Adrenal gland (tissue), 12 donors: ENCODE results near the gene CPD. TPM values are rescaled to one million over a fixed set of nuclear protein-coding genes. Genes with fewer than 3 reads are reported as not detected.
A peak's percentile ranks its signal among the peaks of the same experiment; 100 is the strongest.

ENCODE experiments used
- DNase-seq, 7 donors: peaks; one replicate each; pipeline ENCODE4 v3.0.0-alpha.2; 2019 to 2020
- H3K27ac ChIP-seq, 5 donors: fragments of 200-600 bp; sonication (generic) in 4 of 5; 1 replicate in 3 of 5; 2 replicates in 2 of 5; pipeline versions ENCODE4 v1.5.1 to v1.8.0; 2016 to 2020; ENCODE audit warnings: mild to moderate bottlenecking in 1 of 5
- H3K27me3 ChIP-seq: fragments of 200-600 bp; 2 replicates; pipeline ENCODE4 v1.8.0; 2021
- H3K36me3 ChIP-seq, 2 donors: fragments of 200-600 bp; replicated peaks in 1 of 2; 1 replicate in 1 of 2; 2 replicates in 1 of 2; pipeline versions ENCODE4 v1.5.1 to v1.8.0; 2018 to 2022
- H3K4me1 ChIP-seq, 2 donors: fragments of 200-600 bp; replicated peaks in 1 of 2; 1 replicate in 1 of 2; 2 replicates in 1 of 2; pipeline versions ENCODE4 v1.5.1 to v1.8.0; 2018 to 2021
- H3K4me3 ChIP-seq, 4 donors: fragments of 200-600 bp; sonication (generic) in 3 of 4; one replicate each; pipeline ENCODE4 v1.5.1; 2016 to 2018
- H3K9me3 ChIP-seq, 3 donors: fragments of 200-600 bp; sonication (generic) in 1 of 3; replicated peaks in 1 of 3; 1 replicate in 2 of 3; 2 replicates in 1 of 3; pipeline versions ENCODE4 v1.5.1 to v1.8.0; 2016 to 2021
- CTCF ChIP-seq, 6 experiments: fragments of 450-650 bp in 4 of 6; fragments of 200-600 bp in 2 of 6; sonication (generic) in 1 of 6; IDR thresholded peaks; 1 replicate in 5 of 6; 2 replicates in 1 of 6; pipeline versions ENCODE4 v1.5.1 to v1.8.0; 2016 to 2021; ENCODE audit warnings: antibody characterized with exemption in 6 of 6, mild to moderate bottlenecking in 2 of 6, moderate library complexity in 1 of 6
- POLR2A ChIP-seq, 2 donors: fragments of 450-650 bp; IDR thresholded peaks; one replicate each; pipeline ENCODE4 v1.6.1; 2017; ENCODE audit warnings: antibody characterized with exemption in 2 of 2, mild to moderate bottlenecking in 2 of 2, moderate library complexity in 1 of 2
- WGBS, 4 donors: extraction: QIAGEN DNeasy Blood & Tissue Kit in 2 of 4; methylation state at CpG; one replicate each; pipeline versions ENCODE4 v1.1.5 to v1.1.7; 2013 to 2017; 5-methylcytosine and 5-hydroxymethylcytosine counted together
- intact Hi-C, 2 donors: fragments of 100-400 bp; cut with DNase I; formaldehyde crosslinking; loops; one replicate each; pipeline versions ENCODE4 v1.14.1 to v1.15.0; 2022 to 2023
- polyA plus RNA-seq, 3 donors: library from polyadenylated mRNA; stranded (reverse); fragments of 200-250 nt in 2 of 3; fragments of 350-450 nt in 1 of 3; fragmentation: Illumina TruSeq in 1 of 3; extraction: RNeasy Lipid Tissue Mini Kit (QIAGEN cat#74804) in 1 of 3; gene quantifications; one replicate each; pipeline ENCODE4 v1.2.3, GENCODE V29; 2013 to 2014
- total RNA-seq, 9 donors: library from RNA; depleted of rRNA in 4 of 9; stranded (reverse); fragments of >200 nt in 4 of 9; fragments of 120-200 nt in 1 of 9; fragmentation: NEBNext Ultra II Directional in 1 of 9; extraction: Animal tissue kit (Norgen Biotek cat#: 25700) in 1 of 9; gene quantifications; one replicate each; pipeline versions ENCODE4 v1.1.0 to v1.2.4, GENCODE V29; 2013 to 2023
- donor health status: healthy with polysubstance abuse.
- donor health status: Bipolar disorder and iron deficiency.
- donor health status: DM: yes; HTN: yes; CAD: no.
- donor health status: DM: no; HTN: no; CAD: no.
- donor health status: DM: no; HTN: no; CAD: no.
- donor health status: DM: yes; HTN: yes; CAD: no.

The CPD gene
- total and polyA plus RNA-seq, 12 donors: 4.2 to 52.8 (median 33.0) TPM

- DNase-seq: peak; percentile 92 to 98 (median 97)
- WGBS, 4 donors: 0 to 1% (median 1%) methylated on average over 33 to 37 of the region's 37 CpGs
Measured at GRCh38 chr17:30477083-30477773, 98.5 kb downstream of the CPD start, which contains the start of gene GOSR1. Gene GOSR1, plus strand, starts transcription at chr17:30477408. Its CDS starts 26 bp downstream, at chr17:30477434.

GRCh38 chr17:30477774-30478115 lies 99.0 kb downstream of the CPD start:
- Histone ChIP-seq H3K4me3 (peak overlapping the region; percentile 75 to 100 (median 99)), H3K27ac (peak overlapping the region; percentile 91 to 96 (median 94)), H3K4me1 (peaks cover 8 to 19% of the 10 kb centered on the region in 2 donors), H3K36me3 (peaks cover 0 to 12% of the 10 kb centered on the region in 2 donors), H3K9me3 (no peaks in the 10 kb centered on the region), H3K27me3 (no peaks in the 10 kb centered on the region)
- intact Hi-C loops: loop anchor here in 1 of 2 donors (10.0 kb wide), 1 partner anchor 133 kb away; no protein-coding TSS in a partner anchor
- TF ChIP-seq CTCF (IDR thresholded peaks at IDR 0.05): no peak
- TF ChIP-seq POLR2A (IDR thresholded peaks at IDR 0.05): no peak
- WGBS, 4 donors: 0 to 1% (median 1%) methylated on average over 9 of the region's 9 CpGs
- peak in 1 of 7 donors; percentile 27 for DNase-seq

More at GRCh38 chr17:30477083-30477773, 98.5 kb downstream of the CPD start, which contains the start of gene GOSR1:
- no peaks in the 10 kb centered on the region for H3K9me3 ChIP-seq
- peaks cover 8 to 19% of the 10 kb centered on the region in 2 donors for H3K4me1 ChIP-seq
- H3K27me3 ChIP-seq: no peaks in the 10 kb centered on the region
- intact Hi-C loops: loop anchor here in 1 of 2 donors (10.0 kb wide), 1 partner anchor 132 kb away; no protein-coding TSS in a partner anchor
- H3K27ac ChIP-seq: peak within 1 kb of the TSS; percentile 91 to 96 (median 94)
- peak within 1 kb of the TSS; percentile 75 to 100 (median 99) for H3K4me3 ChIP-seq
- H3K36me3 ChIP-seq: peaks cover 0 to 12% of the 10 kb centered on the region in 2 donors
- TF ChIP-seq POLR2A (IDR thresholded peaks at IDR 0.05) (peak; percentile 35 to 70), CTCF (IDR thresholded peaks at IDR 0.05) (peak; percentile 58 to 78 (median 77))

GRCh38 chr17:30482555-30482954 lies 103.8 kb downstream of the CPD start:
- Histone ChIP-seq H3K27me3 (no peaks in the 10 kb centered on the region), H3K4me3 (no peak overlapping the region), H3K27ac (no peak overlapping the region), H3K9me3 (no peaks in the 10 kb centered on the region), H3K36me3 (peaks cover 0 to 46% of the 10 kb centered on the region in 2 donors), H3K4me1 (peaks cover 8 to 14% of the 10 kb centered on the region in 2 donors)
- TF ChIP-seq POLR2A (IDR thresholded peaks at IDR 0.05): no peak
- no peak for TF ChIP-seq CTCF (IDR thresholded peaks at IDR 0.05)
- intact Hi-C loops: no loop called here
- no peak for DNase-seq

- intact Hi-C loops: no loop called here
- Histone ChIP-seq H3K36me3 (peaks cover 0 to 52% of the 10 kb centered on the region in 2 donors), H3K4me1 (peaks cover 8 to 11% of the 10 kb centered on the region in 2 donors), H3K27me3 (no peaks in the 10 kb centered on the region), H3K27ac (no peak overlapping the region), H3K4me3 (no peak overlapping the region), H3K9me3 (no peaks in the 10 kb centered on the region)
- WGBS, 4 donors: 88 to 100% (median 93%) methylated on average over 1 of the region's 1 CpG
- DNase-seq: no peak
- TF ChIP-seq POLR2A (IDR thresholded peaks at IDR 0.05) (no peak), CTCF (IDR thresholded peaks at IDR 0.05) (no peak)
Measured at GRCh38 chr17:30483159-30483558, 104.4 kb downstream of the CPD start.
